ENCODE data around the gene OR2D3.
"Not testable (repeated sequence)": the region's sequence is repeated elsewhere in the genome, so short reads cannot be mapped to it uniquely, and the experiment has no call there.

Gene OR2D3, protein sequence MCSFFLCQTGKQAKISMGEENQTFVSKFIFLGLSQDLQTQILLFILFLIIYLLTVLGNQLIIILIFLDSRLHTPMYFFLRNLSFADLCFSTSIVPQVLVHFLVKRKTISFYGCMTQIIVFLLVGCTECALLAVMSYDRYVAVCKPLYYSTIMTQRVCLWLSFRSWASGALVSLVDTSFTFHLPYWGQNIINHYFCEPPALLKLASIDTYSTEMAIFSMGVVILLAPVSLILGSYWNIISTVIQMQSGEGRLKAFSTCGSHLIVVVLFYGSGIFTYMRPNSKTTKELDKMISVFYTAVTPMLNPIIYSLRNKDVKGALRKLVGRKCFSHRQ

DNA sequence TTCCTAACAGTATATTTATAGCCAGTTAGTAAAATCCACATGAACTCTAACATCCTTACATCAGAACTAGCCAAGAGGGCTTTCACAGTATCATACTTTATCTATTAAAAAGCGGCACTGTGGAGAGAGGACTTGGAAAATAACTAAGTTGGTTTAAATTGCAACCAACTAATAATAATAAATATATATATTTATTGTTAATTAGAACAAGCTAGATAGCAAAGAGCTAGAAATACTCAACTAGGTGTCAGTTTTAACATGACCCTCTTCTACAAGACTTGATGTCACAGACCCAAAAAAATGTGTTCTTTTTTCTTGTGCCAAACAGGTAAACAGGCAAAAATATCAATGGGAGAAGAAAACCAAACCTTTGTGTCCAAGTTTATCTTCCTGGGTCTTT lies at the start of gene OR2D3:
TSS of gene OR2D3 (plus strand) at position 301 of the 400 bp plus-strand sequence. CDS start at position 301, 0 bp downstream.
- H3K27ac ChIP-seq: no peak within 1 kb of the TSS
- TF ChIP-seq, protein P1, sequence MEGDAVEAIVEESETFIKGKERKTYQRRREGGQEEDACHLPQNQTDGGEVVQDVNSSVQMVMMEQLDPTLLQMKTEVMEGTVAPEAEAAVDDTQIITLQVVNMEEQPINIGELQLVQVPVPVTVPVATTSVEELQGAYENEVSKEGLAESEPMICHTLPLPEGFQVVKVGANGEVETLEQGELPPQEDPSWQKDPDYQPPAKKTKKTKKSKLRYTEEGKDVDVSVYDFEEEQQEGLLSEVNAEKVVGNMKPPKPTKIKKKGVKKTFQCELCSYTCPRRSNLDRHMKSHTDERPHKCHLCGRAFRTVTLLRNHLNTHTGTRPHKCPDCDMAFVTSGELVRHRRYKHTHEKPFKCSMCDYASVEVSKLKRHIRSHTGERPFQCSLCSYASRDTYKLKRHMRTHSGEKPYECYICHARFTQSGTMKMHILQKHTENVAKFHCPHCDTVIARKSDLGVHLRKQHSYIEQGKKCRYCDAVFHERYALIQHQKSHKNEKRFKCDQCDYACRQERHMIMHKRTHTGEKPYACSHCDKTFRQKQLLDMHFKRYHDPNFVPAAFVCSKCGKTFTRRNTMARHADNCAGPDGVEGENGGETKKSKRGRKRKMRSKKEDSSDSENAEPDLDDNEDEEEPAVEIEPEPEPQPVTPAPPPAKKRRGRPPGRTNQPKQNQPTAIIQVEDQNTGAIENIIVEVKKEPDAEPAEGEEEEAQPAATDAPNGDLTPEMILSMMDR (conservative IDR thresholded peaks at IDR 0.05): no peak
- no peak for TF ChIP-seq ZFX (IDR thresholded peaks at IDR 0.05)

DNA sequence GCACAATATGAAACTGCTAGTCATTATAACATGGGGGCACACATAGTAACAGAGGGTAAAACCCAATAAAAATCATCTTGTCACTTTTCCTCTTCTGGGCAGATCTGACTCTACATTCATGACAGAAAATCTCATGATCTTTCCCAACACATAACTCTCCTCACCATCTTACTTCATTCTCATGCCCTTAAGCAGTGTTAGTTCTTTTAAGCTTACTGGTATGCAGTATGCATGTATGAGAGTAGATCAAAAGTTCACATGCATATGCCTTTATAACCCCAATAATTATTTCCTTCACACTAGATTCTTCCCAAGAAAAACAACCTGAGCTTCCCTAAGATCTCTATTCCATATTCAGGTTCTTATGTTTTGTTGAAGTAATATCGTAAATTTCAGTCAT lies 49.5 kb upstream of the OR2D3 start:
- no peak for TF ChIP-seq ZFX (IDR thresholded peaks at IDR 0.05)
- TF ChIP-seq, protein P1 (conservative IDR thresholded peaks at IDR 0.05): no peak

DNA sequence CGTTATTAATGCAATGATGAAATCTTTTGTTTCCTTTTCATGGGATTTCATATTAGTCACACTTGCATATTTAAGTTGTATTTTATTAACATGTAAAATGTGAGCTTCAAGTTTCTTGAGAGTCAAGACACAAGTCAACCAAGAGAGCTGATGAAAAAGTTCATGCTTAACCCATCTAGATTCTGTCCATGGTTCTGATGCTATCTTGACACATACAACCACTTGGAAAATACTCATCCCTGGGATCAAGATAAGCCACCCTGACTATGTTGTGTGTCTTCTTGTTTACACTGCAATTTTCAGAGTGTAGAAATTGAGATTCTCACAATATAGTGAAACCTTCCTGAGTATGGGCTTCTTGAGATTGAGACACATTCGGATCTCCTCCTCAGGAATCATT lies 45.0 kb upstream of the OR2D3 start:
- H3K27ac ChIP-seq: no peak overlapping the region
- TF ChIP-seq, protein P1 (conservative IDR thresholded peaks at IDR 0.05): no peak
- TF ChIP-seq ZFX (IDR thresholded peaks at IDR 0.05): no peak

More for the DNA sequence above, 49.5 kb upstream of the OR2D3 start:
- H3K27ac ChIP-seq: no peak overlapping the region

DNA sequence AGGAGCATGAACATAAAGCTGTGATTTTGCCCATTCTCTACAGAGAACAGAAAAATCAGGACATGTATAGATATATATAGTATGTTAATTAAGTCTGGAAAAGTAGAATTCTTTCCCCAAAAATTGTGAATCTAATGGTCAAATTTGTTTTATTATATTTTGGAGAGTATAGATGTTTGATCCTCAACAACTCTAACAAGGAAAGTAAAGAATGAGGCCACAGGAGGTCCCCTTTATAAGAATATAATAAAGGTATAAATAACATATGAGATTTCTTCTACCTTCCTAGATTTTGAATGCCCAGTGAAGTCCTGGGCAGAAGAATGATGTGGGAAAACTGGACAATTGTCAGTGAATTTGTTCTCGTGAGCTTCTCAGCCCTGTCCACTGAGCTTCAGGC lies 44.5 kb upstream of the OR2D3 start, which contains the start of gene OR10A4:
TSS of gene OR10A4 (plus strand) at position 301 of the 400 bp plus-strand sequence. CDS start at position 324, 23 bp downstream.
- no peak for TF ChIP-seq ZFX (IDR thresholded peaks at IDR 0.05)
- TF ChIP-seq, protein P1 (conservative IDR thresholded peaks at IDR 0.05): no peak
- H3K27ac ChIP-seq: no peak within 1 kb of the TSS

DNA sequence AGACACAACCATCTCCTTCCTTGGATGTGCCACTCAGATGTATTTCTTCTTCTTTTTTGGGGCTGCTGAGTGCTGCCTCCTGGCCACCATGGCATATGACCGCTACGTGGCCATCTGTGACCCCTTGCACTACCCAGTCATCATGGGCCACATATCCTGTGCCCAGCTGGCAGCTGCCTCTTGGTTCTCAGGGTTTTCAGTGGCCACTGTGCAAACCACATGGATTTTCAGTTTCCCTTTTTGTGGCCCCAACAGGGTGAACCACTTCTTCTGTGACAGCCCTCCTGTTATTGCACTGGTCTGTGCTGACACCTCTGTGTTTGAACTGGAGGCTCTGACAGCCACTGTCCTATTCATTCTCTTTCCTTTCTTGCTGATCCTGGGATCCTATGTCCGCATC lies 43.9 kb upstream of the OR2D3 start:
- TF ChIP-seq, protein P1 (conservative IDR thresholded peaks at IDR 0.05): no peak
- no peak for TF ChIP-seq ZFX (IDR thresholded peaks at IDR 0.05)
- H3K27ac ChIP-seq: no peak overlapping the region

DNA sequence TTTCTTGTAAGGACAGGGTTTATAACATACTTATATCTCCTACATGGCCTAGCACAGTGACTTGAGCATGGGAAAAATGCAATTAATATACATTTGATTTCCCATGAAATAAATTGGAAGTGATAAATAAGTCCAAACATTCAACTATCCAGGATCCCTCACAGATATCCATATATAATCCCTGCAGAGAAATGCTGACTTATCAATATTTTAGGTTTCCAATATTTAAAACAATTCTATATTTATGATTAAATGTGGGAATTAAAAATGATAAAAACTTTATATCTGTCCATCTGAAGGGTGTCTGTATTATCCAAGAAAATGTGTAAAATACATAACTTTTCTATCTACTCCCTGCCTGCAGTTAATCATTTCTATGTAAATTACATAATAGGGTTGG lies 38.1 kb upstream of the OR2D3 start:
- no peak overlapping the region for H3K27ac ChIP-seq
- TF ChIP-seq, protein P1 (conservative IDR thresholded peaks at IDR 0.05): no peak
- no peak for TF ChIP-seq ZFX (IDR thresholded peaks at IDR 0.05)

DNA sequence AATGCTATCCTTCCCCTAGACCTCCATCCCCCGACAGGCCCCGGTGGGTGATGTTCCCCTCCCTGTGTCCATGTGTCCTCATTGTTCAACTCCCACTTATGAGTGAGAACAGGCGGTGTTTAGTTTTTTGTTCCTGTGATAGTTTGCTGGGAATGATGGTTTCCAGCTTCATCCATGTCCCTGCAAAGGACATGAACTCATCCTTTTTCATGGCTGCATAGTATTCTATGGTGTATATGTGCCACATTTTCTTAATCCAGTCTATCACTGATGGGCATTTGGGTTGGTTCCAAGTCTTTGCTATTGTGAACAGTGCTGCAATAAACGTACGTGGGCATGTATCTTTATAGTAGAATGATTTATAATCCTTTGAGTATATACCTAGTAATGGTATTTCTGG lies 33.1 kb upstream of the OR2D3 start:
- not testable (repeated sequence) for H3K27ac ChIP-seq

DNA sequence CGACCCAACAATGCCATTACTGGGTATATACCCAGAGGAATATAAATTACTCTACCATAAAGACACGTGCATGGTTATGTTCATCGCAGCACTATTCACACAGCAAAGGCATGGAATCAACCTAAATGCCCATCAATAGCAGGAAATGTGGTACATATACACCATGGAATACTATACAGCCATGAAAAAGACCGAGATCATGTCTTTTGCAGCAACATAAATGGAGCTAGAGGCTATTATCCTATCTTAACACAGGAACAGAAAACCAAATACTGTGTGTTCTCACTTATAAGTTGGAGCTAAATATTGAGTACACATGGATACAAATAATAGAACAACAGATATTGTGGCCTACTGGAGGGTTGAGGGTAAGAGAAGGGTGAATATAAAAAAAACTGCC lies 32.0 kb upstream of the OR2D3 start:
- no peak overlapping the region for H3K27ac ChIP-seq

More for the DNA sequence above, 32.0 kb upstream of the OR2D3 start:
- TF ChIP-seq, protein P1 (conservative IDR thresholded peaks at IDR 0.05): no peak
- no peak for TF ChIP-seq ZFX (IDR thresholded peaks at IDR 0.05)

All from C4-2B (cell line).